ENCODE measurements around the gene LRIF1.

GRCh38 chr1:110928191-110928590, 35.5 kb downstream of the LRIF1 start:
- TF ChIP-seq POLR2A (IDR thresholded peaks at IDR 0.05): no peak
- TF ChIP-seq, protein P1, sequence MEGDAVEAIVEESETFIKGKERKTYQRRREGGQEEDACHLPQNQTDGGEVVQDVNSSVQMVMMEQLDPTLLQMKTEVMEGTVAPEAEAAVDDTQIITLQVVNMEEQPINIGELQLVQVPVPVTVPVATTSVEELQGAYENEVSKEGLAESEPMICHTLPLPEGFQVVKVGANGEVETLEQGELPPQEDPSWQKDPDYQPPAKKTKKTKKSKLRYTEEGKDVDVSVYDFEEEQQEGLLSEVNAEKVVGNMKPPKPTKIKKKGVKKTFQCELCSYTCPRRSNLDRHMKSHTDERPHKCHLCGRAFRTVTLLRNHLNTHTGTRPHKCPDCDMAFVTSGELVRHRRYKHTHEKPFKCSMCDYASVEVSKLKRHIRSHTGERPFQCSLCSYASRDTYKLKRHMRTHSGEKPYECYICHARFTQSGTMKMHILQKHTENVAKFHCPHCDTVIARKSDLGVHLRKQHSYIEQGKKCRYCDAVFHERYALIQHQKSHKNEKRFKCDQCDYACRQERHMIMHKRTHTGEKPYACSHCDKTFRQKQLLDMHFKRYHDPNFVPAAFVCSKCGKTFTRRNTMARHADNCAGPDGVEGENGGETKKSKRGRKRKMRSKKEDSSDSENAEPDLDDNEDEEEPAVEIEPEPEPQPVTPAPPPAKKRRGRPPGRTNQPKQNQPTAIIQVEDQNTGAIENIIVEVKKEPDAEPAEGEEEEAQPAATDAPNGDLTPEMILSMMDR (IDR thresholded peaks at IDR 0.05): no peak

Data from tibial nerve (tissue), 3 donors.